H9 (cell line): ENCODE data around the gene FBLN1. TPM values are rescaled to one million over a fixed set of nuclear protein-coding genes. Genes with fewer than 3 reads are reported as not detected.

Experiments
- DNase-seq: peaks from one replicate; pipeline ENCODE4 v3.0.0-alpha.2; 2017
- H2AFZ ChIP-seq: one replicate; pipeline ENCODE4 v1.6.1; 2013; ENCODE audit warnings: mild to moderate bottlenecking, low read length, control low read depth, moderate library complexity
- H2AK5ac ChIP-seq: 2 replicates; pipeline ENCODE4 v1.6.1; 2013; ENCODE audit warnings: low read length, control low read depth, mixed read lengths; ENCODE audit not compliant: insufficient read length
- H2BK120ac ChIP-seq: one replicate; pipeline ENCODE4 v1.6.1; 2013; ENCODE audit warnings: low read depth, mild to moderate bottlenecking, low read length, control low read depth, inconsistent platforms; ENCODE audit not compliant: poor library complexity, severe bottlenecking
- H2BK12ac ChIP-seq: 2 replicates; pipeline ENCODE4 v1.6.1; 2013; ENCODE audit warnings: low read length, control low read depth, mixed read lengths, low read depth; ENCODE audit not compliant: insufficient read length
- H2BK15ac ChIP-seq: 2 replicates; pipeline ENCODE4 v1.6.1; 2013; ENCODE audit warnings: low read depth, low read length, control low read depth
- H2BK20ac ChIP-seq: one replicate; pipeline ENCODE4 v1.6.1; 2013; ENCODE audit warnings: low read depth, mild to moderate bottlenecking, low read length, control low read depth, inconsistent platforms; ENCODE audit not compliant: poor library complexity, severe bottlenecking
- H2BK5ac ChIP-seq: 2 replicates; pipeline ENCODE4 v1.6.1; 2013; ENCODE audit warnings: low read length, control low read depth, mixed read lengths; ENCODE audit not compliant: insufficient read length
- H3K14ac ChIP-seq: 2 replicates; pipeline ENCODE4 v1.6.1; 2013; ENCODE audit warnings: low read length, control low read depth; ENCODE audit not compliant: insufficient read depth
- H3K18ac ChIP-seq: 2 replicates; pipeline ENCODE4 v1.6.1; 2013; ENCODE audit warnings: low read depth, mild to moderate bottlenecking, mixed read lengths, low read length, control low read depth; ENCODE audit not compliant: insufficient read length
- H3K23ac ChIP-seq: 2 replicates; pipeline ENCODE4 v1.6.1; 2013; ENCODE audit warnings: low read length, control low read depth, mixed read lengths, low read depth; ENCODE audit not compliant: insufficient read length
- H3K23me2 ChIP-seq: 2 replicates; pipeline ENCODE4 v1.6.1; 2013; ENCODE audit warnings: low read depth, mild to moderate bottlenecking, mixed read lengths, low read length, control low read depth; ENCODE audit not compliant: insufficient read length, poor library complexity, severe bottlenecking
- H3K27ac ChIP-seq: 2 replicates; pipeline ENCODE4 v1.5.1; 2013; ENCODE audit warnings: low read length, control low read depth, mixed read lengths, low read depth; ENCODE audit not compliant: insufficient read length
- H3K27me3 ChIP-seq: 2 replicates; pipeline ENCODE4 v1.6.1; 2013; ENCODE audit warnings: low read length, control low read depth, inconsistent platforms; ENCODE audit not compliant: insufficient read depth
- H3K4ac ChIP-seq: 2 replicates; pipeline ENCODE4 v1.6.1; 2013; ENCODE audit warnings: low read depth, mild to moderate bottlenecking, control low read depth, inconsistent platforms, low read length, moderate library complexity
- H3K4me1 ChIP-seq: 2 replicates; pipeline ENCODE4 v1.6.1; 2013; ENCODE audit warnings: low read length, control low read depth, inconsistent platforms; ENCODE audit not compliant: insufficient read depth
- H3K4me2 ChIP-seq: 2 replicates; pipeline ENCODE4 v1.6.1; 2013; ENCODE audit warnings: low read length, control low read depth, mixed read lengths; ENCODE audit not compliant: insufficient read length, insufficient read depth
- H3K56ac ChIP-seq: 2 replicates; pipeline ENCODE4 v1.6.1; 2013; ENCODE audit warnings: low read depth, mild to moderate bottlenecking, mixed read lengths, low read length, control low read depth; ENCODE audit not compliant: insufficient read length
- H3K79me1 ChIP-seq: 2 replicates; pipeline ENCODE4 v1.6.1; 2013; ENCODE audit warnings: low read depth, mild to moderate bottlenecking, moderate library complexity, low read length, control low read depth, inconsistent platforms; ENCODE audit not compliant: insufficient read depth, poor library complexity, severe bottlenecking
- H3K79me2 ChIP-seq: 2 replicates; pipeline ENCODE4 v1.6.1; 2013; ENCODE audit warnings: low read length, control low read depth, inconsistent platforms; ENCODE audit not compliant: insufficient read depth
- H3K9ac ChIP-seq: 2 replicates; pipeline ENCODE4 v1.6.1; 2013; ENCODE audit warnings: low read length, control low read depth, mixed read lengths; ENCODE audit not compliant: insufficient read length; ENCODE audit errors: extremely low read depth
- H3K9me3 ChIP-seq: one replicate; pipeline ENCODE4 v1.6.1; 2013; ENCODE audit warnings: low read depth, low read length, inconsistent platforms; ENCODE audit not compliant: control insufficient read depth
- H3T11ph ChIP-seq: one replicate; pipeline ENCODE4 v1.6.1; 2013; ENCODE audit warnings: mild to moderate bottlenecking, low read length, control low read depth, inconsistent platforms
- H4K20me1 ChIP-seq: one replicate; pipeline ENCODE4 v1.6.1; 2013; ENCODE audit not compliant: control insufficient read depth, insufficient read length, insufficient read depth
- H4K5ac ChIP-seq: 2 replicates; pipeline ENCODE4 v1.6.1; 2013; ENCODE audit warnings: low read depth, mild to moderate bottlenecking, mixed read lengths, low read length, control low read depth; ENCODE audit not compliant: insufficient read length
- H4K8ac ChIP-seq: replicated peaks from 2 replicates; pipeline ENCODE4 v1.6.1; 2013; ENCODE audit warnings: low read length, control low read depth, mixed read lengths, low read depth; ENCODE audit not compliant: insufficient read length
- H4K91ac ChIP-seq: 2 replicates; pipeline ENCODE4 v1.6.1; 2013; ENCODE audit warnings: low read depth, mild to moderate bottlenecking, moderate library complexity, mixed read lengths, low read length, control low read depth; ENCODE audit not compliant: insufficient read length
- H3K27ac Mint-ChIP-seq, 3 experiments: 2 replicates in 2 of 3; 3 replicates in 1 of 3; pipeline ENCODE4 v1.8.0; 2020 to 2021; ENCODE audit warnings: mixed read lengths in 3 of 3, mild to moderate bottlenecking in 1 of 3, moderate library complexity in 1 of 3
- H3K27me3 Mint-ChIP-seq: 2 replicates; pipeline ENCODE4 v1.8.0; 2021; ENCODE audit warnings: low read depth, mild to moderate bottlenecking, moderate library complexity, mixed read lengths
- H3K36me3 Mint-ChIP-seq, 3 experiments: 2 replicates in 2 of 3; 3 replicates in 1 of 3; pipeline ENCODE4 v1.8.0; 2020 to 2021; ENCODE audit warnings: low read depth in 3 of 3, mixed read lengths in 3 of 3; ENCODE audit not compliant: insufficient read depth in 1 of 3
- H3K4me1 Mint-ChIP-seq, 2 experiments: 2 replicates each; pipeline ENCODE4 v1.8.0; 2020; ENCODE audit warnings: mixed read lengths in 2 of 2
- H3K4me3 Mint-ChIP-seq, 2 experiments: 2 replicates in 1 of 2; 3 replicates in 1 of 2; pipeline ENCODE4 v1.8.0; 2020 to 2021; ENCODE audit warnings: mild to moderate bottlenecking in 2 of 2, mixed read lengths in 2 of 2, moderate library complexity in 1 of 2
- H3K9me3 Mint-ChIP-seq, 2 experiments: 2 replicates in 1 of 2; 3 replicates in 1 of 2; pipeline ENCODE4 v1.8.0; 2020; ENCODE audit warnings: mild to moderate bottlenecking in 2 of 2, mixed read lengths in 2 of 2, moderate library complexity in 1 of 2
- WGBS: extraction: QIAGEN DNeasy Blood & Tissue Kit; methylation state at CpG from one replicate; pipeline ENCODE4 v1.1.7; 2013; ENCODE audit warnings: missing lambda C conversion rate, low lambda C conversion rate, mixed read lengths; ENCODE audit not compliant: insufficient read length; ENCODE audit errors: extremely low coverage; 5-methylcytosine and 5-hydroxymethylcytosine counted together
- total RNA-seq: library from RNA; stranded (reverse); gene quantifications from 2 replicates; pipeline ENCODE4 v1.2.1, GENCODE V29; 2021
- TF ChIP-seq, protein P1 (sequence below): fragments of 200-600 bp; sonication (generic); conservative IDR thresholded peaks from 3 replicates; pipeline ENCODE4 v1.8.0; 2021; ENCODE audit warnings: antibody characterized with exemption, mild to moderate bottlenecking

FBLN1 gene
- total RNA-seq, 1 experiment from 2014 or later = 140 TPM

- Histone ChIP-seq H4K5ac (no peak overlapping the region), H4K91ac (no peak overlapping the region), H3T11ph (no peak overlapping the region), H3K4ac (no peak overlapping the region), H2AFZ (no peak overlapping the region), H2BK12ac (no peak overlapping the region), H3K23ac (no peak overlapping the region), H3K9me3 (no peaks in the 10 kb centered on the region), H4K20me1 (no peaks in the 10 kb centered on the region), H2BK20ac (no peak overlapping the region), H3K56ac (no peak overlapping the region), H3K14ac (no peak overlapping the region), H3K4me2 (no peak overlapping the region), H3K27ac (no peak overlapping the region), H3K27me3 (no peaks in the 10 kb centered on the region; the same call in 1 of the 2 replicates), H2AK5ac (no peak overlapping the region), H3K23me2 (no peaks in the 10 kb centered on the region), H4K8ac (no peak overlapping the region), H2BK120ac (no peak overlapping the region), H3K79me1 (no peaks in the 10 kb centered on the region), H2BK5ac (no peak overlapping the region), H3K79me2 (no peaks in the 10 kb centered on the region), H3K4me1 (no peaks in the 10 kb centered on the region; the same call in 1 of the 2 replicates), H3K18ac (no peak overlapping the region), H2BK15ac (no peak overlapping the region), H3K9ac (no peak overlapping the region)
- TF ChIP-seq, protein P1, sequence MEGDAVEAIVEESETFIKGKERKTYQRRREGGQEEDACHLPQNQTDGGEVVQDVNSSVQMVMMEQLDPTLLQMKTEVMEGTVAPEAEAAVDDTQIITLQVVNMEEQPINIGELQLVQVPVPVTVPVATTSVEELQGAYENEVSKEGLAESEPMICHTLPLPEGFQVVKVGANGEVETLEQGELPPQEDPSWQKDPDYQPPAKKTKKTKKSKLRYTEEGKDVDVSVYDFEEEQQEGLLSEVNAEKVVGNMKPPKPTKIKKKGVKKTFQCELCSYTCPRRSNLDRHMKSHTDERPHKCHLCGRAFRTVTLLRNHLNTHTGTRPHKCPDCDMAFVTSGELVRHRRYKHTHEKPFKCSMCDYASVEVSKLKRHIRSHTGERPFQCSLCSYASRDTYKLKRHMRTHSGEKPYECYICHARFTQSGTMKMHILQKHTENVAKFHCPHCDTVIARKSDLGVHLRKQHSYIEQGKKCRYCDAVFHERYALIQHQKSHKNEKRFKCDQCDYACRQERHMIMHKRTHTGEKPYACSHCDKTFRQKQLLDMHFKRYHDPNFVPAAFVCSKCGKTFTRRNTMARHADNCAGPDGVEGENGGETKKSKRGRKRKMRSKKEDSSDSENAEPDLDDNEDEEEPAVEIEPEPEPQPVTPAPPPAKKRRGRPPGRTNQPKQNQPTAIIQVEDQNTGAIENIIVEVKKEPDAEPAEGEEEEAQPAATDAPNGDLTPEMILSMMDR = no peak
- no CpG with 5 or more reads among the region's 12 CpGs for WGBS
- no peaks in the 10 kb centered on the region for H3K9me3 Mint-ChIP-seq
- H3K27ac Mint-ChIP-seq = no peak overlapping the region
- H3K4me3 Mint-ChIP-seq = no peak overlapping the region; a peak in 1 of 5 replicates
- no peak for DNase-seq
- peaks cover 63% of the 10 kb centered on the region for H3K27me3 Mint-ChIP-seq
- H3K4me1 Mint-ChIP-seq = peaks cover 25 to 26% of the 10 kb centered on the region in 2 experiments
- H3K36me3 Mint-ChIP-seq = no peaks in the 10 kb centered on the region
These were observed 142.0 kb downstream of the FBLN1 start for GRCh38 chr22:45644714-45645113.
